H9 (cell line): Measurements from ENCODE around the gene ATP6V0A1. TPM values are rescaled to one million over a fixed set of nuclear protein-coding genes. Genes with fewer than 3 reads are reported as not detected.

Experiments
- DNase-seq: peaks from one replicate; pipeline ENCODE4 v3.0.0-alpha.2; 2017
- H2AFZ ChIP-seq: one replicate; pipeline ENCODE4 v1.6.1; 2013; ENCODE audit warnings: mild to moderate bottlenecking, low read length, control low read depth, moderate library complexity
- H2AK5ac ChIP-seq: 2 replicates; pipeline ENCODE4 v1.6.1; 2013; ENCODE audit warnings: low read length, control low read depth, mixed read lengths; ENCODE audit not compliant: insufficient read length
- H2BK120ac ChIP-seq: one replicate; pipeline ENCODE4 v1.6.1; 2013; ENCODE audit warnings: low read depth, mild to moderate bottlenecking, low read length, control low read depth, inconsistent platforms; ENCODE audit not compliant: poor library complexity, severe bottlenecking
- H2BK12ac ChIP-seq: 2 replicates; pipeline ENCODE4 v1.6.1; 2013; ENCODE audit warnings: low read length, control low read depth, mixed read lengths, low read depth; ENCODE audit not compliant: insufficient read length
- H2BK15ac ChIP-seq: 2 replicates; pipeline ENCODE4 v1.6.1; 2013; ENCODE audit warnings: low read depth, low read length, control low read depth
- H2BK20ac ChIP-seq: one replicate; pipeline ENCODE4 v1.6.1; 2013; ENCODE audit warnings: low read depth, mild to moderate bottlenecking, low read length, control low read depth, inconsistent platforms; ENCODE audit not compliant: poor library complexity, severe bottlenecking
- H2BK5ac ChIP-seq: 2 replicates; pipeline ENCODE4 v1.6.1; 2013; ENCODE audit warnings: low read length, control low read depth, mixed read lengths; ENCODE audit not compliant: insufficient read length
- H3K14ac ChIP-seq: 2 replicates; pipeline ENCODE4 v1.6.1; 2013; ENCODE audit warnings: low read length, control low read depth; ENCODE audit not compliant: insufficient read depth
- H3K18ac ChIP-seq: 2 replicates; pipeline ENCODE4 v1.6.1; 2013; ENCODE audit warnings: low read depth, mild to moderate bottlenecking, mixed read lengths, low read length, control low read depth; ENCODE audit not compliant: insufficient read length
- H3K23ac ChIP-seq: 2 replicates; pipeline ENCODE4 v1.6.1; 2013; ENCODE audit warnings: low read length, control low read depth, mixed read lengths, low read depth; ENCODE audit not compliant: insufficient read length
- H3K23me2 ChIP-seq: 2 replicates; pipeline ENCODE4 v1.6.1; 2013; ENCODE audit warnings: low read depth, mild to moderate bottlenecking, mixed read lengths, low read length, control low read depth; ENCODE audit not compliant: insufficient read length, poor library complexity, severe bottlenecking
- H3K27ac ChIP-seq: 2 replicates; pipeline ENCODE4 v1.5.1; 2013; ENCODE audit warnings: low read length, control low read depth, mixed read lengths, low read depth; ENCODE audit not compliant: insufficient read length
- H3K27me3 ChIP-seq: 2 replicates; pipeline ENCODE4 v1.6.1; 2013; ENCODE audit warnings: low read length, control low read depth, inconsistent platforms; ENCODE audit not compliant: insufficient read depth
- H3K4ac ChIP-seq: 2 replicates; pipeline ENCODE4 v1.6.1; 2013; ENCODE audit warnings: low read depth, mild to moderate bottlenecking, control low read depth, inconsistent platforms, low read length, moderate library complexity
- H3K4me1 ChIP-seq: 2 replicates; pipeline ENCODE4 v1.6.1; 2013; ENCODE audit warnings: low read length, control low read depth, inconsistent platforms; ENCODE audit not compliant: insufficient read depth
- H3K4me2 ChIP-seq: 2 replicates; pipeline ENCODE4 v1.6.1; 2013; ENCODE audit warnings: low read length, control low read depth, mixed read lengths; ENCODE audit not compliant: insufficient read length, insufficient read depth
- H3K56ac ChIP-seq: 2 replicates; pipeline ENCODE4 v1.6.1; 2013; ENCODE audit warnings: low read depth, mild to moderate bottlenecking, mixed read lengths, low read length, control low read depth; ENCODE audit not compliant: insufficient read length
- H3K79me1 ChIP-seq: 2 replicates; pipeline ENCODE4 v1.6.1; 2013; ENCODE audit warnings: low read depth, mild to moderate bottlenecking, moderate library complexity, low read length, control low read depth, inconsistent platforms; ENCODE audit not compliant: insufficient read depth, poor library complexity, severe bottlenecking
- H3K79me2 ChIP-seq: 2 replicates; pipeline ENCODE4 v1.6.1; 2013; ENCODE audit warnings: low read length, control low read depth, inconsistent platforms; ENCODE audit not compliant: insufficient read depth
- H3K9ac ChIP-seq: 2 replicates; pipeline ENCODE4 v1.6.1; 2013; ENCODE audit warnings: low read length, control low read depth, mixed read lengths; ENCODE audit not compliant: insufficient read length; ENCODE audit errors: extremely low read depth
- H3K9me3 ChIP-seq: one replicate; pipeline ENCODE4 v1.6.1; 2013; ENCODE audit warnings: low read depth, low read length, inconsistent platforms; ENCODE audit not compliant: control insufficient read depth
- H3T11ph ChIP-seq: one replicate; pipeline ENCODE4 v1.6.1; 2013; ENCODE audit warnings: mild to moderate bottlenecking, low read length, control low read depth, inconsistent platforms
- H4K20me1 ChIP-seq: one replicate; pipeline ENCODE4 v1.6.1; 2013; ENCODE audit not compliant: control insufficient read depth, insufficient read length, insufficient read depth
- H4K5ac ChIP-seq: 2 replicates; pipeline ENCODE4 v1.6.1; 2013; ENCODE audit warnings: low read depth, mild to moderate bottlenecking, mixed read lengths, low read length, control low read depth; ENCODE audit not compliant: insufficient read length
- H4K8ac ChIP-seq: replicated peaks from 2 replicates; pipeline ENCODE4 v1.6.1; 2013; ENCODE audit warnings: low read length, control low read depth, mixed read lengths, low read depth; ENCODE audit not compliant: insufficient read length
- H4K91ac ChIP-seq: 2 replicates; pipeline ENCODE4 v1.6.1; 2013; ENCODE audit warnings: low read depth, mild to moderate bottlenecking, moderate library complexity, mixed read lengths, low read length, control low read depth; ENCODE audit not compliant: insufficient read length
- H3K27ac Mint-ChIP-seq, 3 experiments: 2 replicates in 2 of 3; 3 replicates in 1 of 3; pipeline ENCODE4 v1.8.0; 2020 to 2021; ENCODE audit warnings: mixed read lengths in 3 of 3, mild to moderate bottlenecking in 1 of 3, moderate library complexity in 1 of 3
- H3K27me3 Mint-ChIP-seq: 2 replicates; pipeline ENCODE4 v1.8.0; 2021; ENCODE audit warnings: low read depth, mild to moderate bottlenecking, moderate library complexity, mixed read lengths
- H3K36me3 Mint-ChIP-seq, 3 experiments: 2 replicates in 2 of 3; 3 replicates in 1 of 3; pipeline ENCODE4 v1.8.0; 2020 to 2021; ENCODE audit warnings: low read depth in 3 of 3, mixed read lengths in 3 of 3; ENCODE audit not compliant: insufficient read depth in 1 of 3
- H3K4me1 Mint-ChIP-seq, 2 experiments: 2 replicates each; pipeline ENCODE4 v1.8.0; 2020; ENCODE audit warnings: mixed read lengths in 2 of 2
- H3K4me3 Mint-ChIP-seq, 2 experiments: 2 replicates in 1 of 2; 3 replicates in 1 of 2; pipeline ENCODE4 v1.8.0; 2020 to 2021; ENCODE audit warnings: mild to moderate bottlenecking in 2 of 2, mixed read lengths in 2 of 2, moderate library complexity in 1 of 2
- H3K9me3 Mint-ChIP-seq, 2 experiments: 2 replicates in 1 of 2; 3 replicates in 1 of 2; pipeline ENCODE4 v1.8.0; 2020; ENCODE audit warnings: mild to moderate bottlenecking in 2 of 2, mixed read lengths in 2 of 2, moderate library complexity in 1 of 2
- CTCF ChIP-seq: fragments of 200-600 bp; sonication (generic); conservative IDR thresholded peaks from 3 replicates; pipeline ENCODE4 v1.8.0; 2021; ENCODE audit warnings: antibody characterized with exemption, mild to moderate bottlenecking
- WGBS: extraction: QIAGEN DNeasy Blood & Tissue Kit; methylation state at CpG from one replicate; pipeline ENCODE4 v1.1.7; 2013; ENCODE audit warnings: missing lambda C conversion rate, low lambda C conversion rate, mixed read lengths; ENCODE audit not compliant: insufficient read length; ENCODE audit errors: extremely low coverage; 5-methylcytosine and 5-hydroxymethylcytosine counted together
- total RNA-seq: library from RNA; stranded (reverse); gene quantifications from 2 replicates; pipeline ENCODE4 v1.2.1, GENCODE V29; 2021

The ATP6V0A1 gene
- total RNA-seq, 1 experiment from 2014 or later = 54.1 TPM

- Histone ChIP-seq H3K27ac (no peak overlapping the region), H3K79me1 (no peaks in the 10 kb centered on the region), H2BK15ac (no peak overlapping the region; the same call in 1 of the 2 replicates), H2BK5ac (no peak overlapping the region), H4K20me1 (no peaks in the 10 kb centered on the region), H2AFZ (no peak overlapping the region), H3T11ph (no peak overlapping the region), H4K8ac (no peak overlapping the region), H3K4me1 (peaks cover 8% of the 10 kb centered on the region; the same call in 1 of the 2 replicates), H3K23ac (no peak overlapping the region), H2AK5ac (no peak overlapping the region), H3K18ac (no peak overlapping the region), H3K9ac (no peak overlapping the region), H2BK20ac (no peak overlapping the region), H3K56ac (no peak overlapping the region), H3K23me2 (no peaks in the 10 kb centered on the region), H2BK120ac (no peak overlapping the region), H3K4ac (no peak overlapping the region), H3K9me3 (no peaks in the 10 kb centered on the region), H4K91ac (no peak overlapping the region), H3K4me2 (no peak overlapping the region), H3K27me3 (no peaks in the 10 kb centered on the region), H4K5ac (no peak overlapping the region), H2BK12ac (no peak overlapping the region), H3K14ac (no peak overlapping the region), H3K79me2 (no peaks in the 10 kb centered on the region)
- no peak overlapping the region for H3K27ac Mint-ChIP-seq
- peaks cover 21 to 39% of the 10 kb centered on the region in 2 experiments for H3K4me1 Mint-ChIP-seq
- no peak for DNase-seq
- H3K27me3 Mint-ChIP-seq = no peaks in the 10 kb centered on the region
- H3K9me3 Mint-ChIP-seq = no peaks in the 10 kb centered on the region
- no peak overlapping the region for H3K4me3 Mint-ChIP-seq
- H3K36me3 Mint-ChIP-seq = peaks cover 0 to 9% (median 5%) of the 10 kb centered on the region in 3 experiments; a peak in 3 of 7 replicates
- WGBS = no CpG with 5 or more reads among the region's 11 CpGs
- TF ChIP-seq CTCF = no peak
Measured at GRCh38 chr17:42411905-42412679, 46.6 kb upstream of the ATP6V0A1 start.
